ENCODE measurements around the gene THSD4.

The THSD4 gene

GRCh38 chr15:71350622-71351378 is 235.5 kb downstream of the THSD4 start:
- no peak overlapping the region for H2AFZ ChIP-seq (ENCODE audit: low read depth, low read length)
- H3K9me3 ChIP-seq (ENCODE audit: insufficient read depth, low read length) = no peaks in the 10 kb centered on the region
- H4K20me1 ChIP-seq (ENCODE audit: insufficient read depth, low read length) = no peaks in the 10 kb centered on the region
- TF ChIP-seq CTCF (IDR thresholded peaks at IDR 0.05; ENCODE audit: low read depth, low read length) (no peak), EZH2phosphoT487 (IDR thresholded peaks at IDR 0.05; ENCODE audit: low read depth) (no peak)
- H3K27ac ChIP-seq (ENCODE audit: low read length) = no peak overlapping the region
- H3K79me2 ChIP-seq (ENCODE audit: low read length) = no peaks in the 10 kb centered on the region
- H3K9ac ChIP-seq (ENCODE audit: low read length) = no peak overlapping the region
- peaks cover 61% of the 10 kb centered on the region for H3K27me3 ChIP-seq (ENCODE audit: low read depth, low read length)
- no peak overlapping the region for H3K4me3 ChIP-seq (ENCODE audit: low read length)
- no peaks in the 10 kb centered on the region for H3K36me3 ChIP-seq (replicated peaks; ENCODE audit: low read depth, low read length)
- H3K4me2 ChIP-seq (ENCODE audit: low read length) = no peak overlapping the region
- no peaks in the 10 kb centered on the region for H3K4me1 ChIP-seq (ENCODE audit: low read length)

- H3K4me3 ChIP-seq (ENCODE audit: low read length) = no peak overlapping the region
- no peak overlapping the region for H3K4me2 ChIP-seq (ENCODE audit: low read length)
- H3K4me1 ChIP-seq (ENCODE audit: low read length) = no peaks in the 10 kb centered on the region
- peaks cover 65% of the 10 kb centered on the region for H3K27me3 ChIP-seq (ENCODE audit: low read depth, low read length)
- no peaks in the 10 kb centered on the region for H3K79me2 ChIP-seq (ENCODE audit: low read length)
- no peak overlapping the region for H3K27ac ChIP-seq (ENCODE audit: low read length)
- no peak overlapping the region for H2AFZ ChIP-seq (ENCODE audit: low read depth, low read length)
- no peaks in the 10 kb centered on the region for H3K36me3 ChIP-seq (replicated peaks; ENCODE audit: low read depth, low read length)
- H3K9me3 ChIP-seq (ENCODE audit: insufficient read depth, low read length) = no peaks in the 10 kb centered on the region
- TF ChIP-seq CTCF (IDR thresholded peaks at IDR 0.05; ENCODE audit: low read depth, low read length) (no peak), EZH2phosphoT487 (IDR thresholded peaks at IDR 0.05; ENCODE audit: low read depth) (no peak)
- H3K9ac ChIP-seq (ENCODE audit: low read length) = no peak overlapping the region
- H4K20me1 ChIP-seq (ENCODE audit: insufficient read depth, low read length) = no peaks in the 10 kb centered on the region
These were observed 236.9 kb downstream of the THSD4 start for GRCh38 chr15:71352125-71352524.

- TF ChIP-seq EZH2phosphoT487 (IDR thresholded peaks at IDR 0.05; ENCODE audit: low read depth) (no peak), CTCF (IDR thresholded peaks at IDR 0.05; ENCODE audit: low read depth, low read length) (no peak)
- no peaks in the 10 kb centered on the region for H3K79me2 ChIP-seq (ENCODE audit: low read length)
- no peaks in the 10 kb centered on the region for H3K4me1 ChIP-seq (ENCODE audit: low read length)
- no peak overlapping the region for H3K9ac ChIP-seq (ENCODE audit: low read length)
- H4K20me1 ChIP-seq (ENCODE audit: insufficient read depth, low read length) = no peaks in the 10 kb centered on the region
- no peak overlapping the region for H3K27ac ChIP-seq (ENCODE audit: low read length)
- no peaks in the 10 kb centered on the region for H3K36me3 ChIP-seq (replicated peaks; ENCODE audit: low read depth, low read length)
- no peak overlapping the region for H3K4me3 ChIP-seq (ENCODE audit: low read length)
- H2AFZ ChIP-seq (ENCODE audit: low read depth, low read length) = no peak overlapping the region
- no peak overlapping the region for H3K4me2 ChIP-seq (ENCODE audit: low read length)
- no peaks in the 10 kb centered on the region for H3K9me3 ChIP-seq (ENCODE audit: insufficient read depth, low read length)
- H3K27me3 ChIP-seq (ENCODE audit: low read depth, low read length) = peaks cover 66% of the 10 kb centered on the region
These were observed 237.5 kb downstream of the THSD4 start for GRCh38 chr15:71352765-71353164.

GRCh38 chr15:71353171-71353570 is 237.9 kb downstream of the THSD4 start:
- H4K20me1 ChIP-seq (ENCODE audit: insufficient read depth, low read length) = no peaks in the 10 kb centered on the region
- H3K36me3 ChIP-seq (replicated peaks; ENCODE audit: low read depth, low read length) = no peaks in the 10 kb centered on the region
- H3K4me2 ChIP-seq (ENCODE audit: low read length) = no peak overlapping the region
- no peaks in the 10 kb centered on the region for H3K4me1 ChIP-seq (ENCODE audit: low read length)
- TF ChIP-seq CTCF (IDR thresholded peaks at IDR 0.05; ENCODE audit: low read depth, low read length) (no peak), EZH2phosphoT487 (IDR thresholded peaks at IDR 0.05; ENCODE audit: low read depth) (no peak)
- H2AFZ ChIP-seq (ENCODE audit: low read depth, low read length) = no peak overlapping the region
- H3K27me3 ChIP-seq (ENCODE audit: low read depth, low read length) = peaks cover 63% of the 10 kb centered on the region
- H3K27ac ChIP-seq (ENCODE audit: low read length) = no peak overlapping the region
- no peaks in the 10 kb centered on the region for H3K9me3 ChIP-seq (ENCODE audit: insufficient read depth, low read length)
- no peaks in the 10 kb centered on the region for H3K79me2 ChIP-seq (ENCODE audit: low read length)
- H3K9ac ChIP-seq (ENCODE audit: low read length) = no peak overlapping the region
- no peak overlapping the region for H3K4me3 ChIP-seq (ENCODE audit: low read length)

All from OCI-LY3 (cell line).